Liver (tissue), 9 donors: Measurements from ENCODE around the gene NRG3. TPM values are rescaled to one million over a fixed set of nuclear protein-coding genes. Genes with fewer than 3 reads are reported as not detected.
"Not testable (repeated sequence)": the region's sequence is repeated elsewhere in the genome, so short reads cannot be mapped to it uniquely, and the experiment has no call there.

Source experiments
- DNase-seq: peaks from one replicate; pipeline ENCODE4 v3.0.0-alpha.2; 2017; ENCODE audit warnings: low spot score
- H3K27ac ChIP-seq, 2 donors: one replicate each; pipeline ENCODE4 v1.7.0; 2013; ENCODE audit warnings: inconsistent platforms in 2 of 2, low read length in 2 of 2, control low read depth in 1 of 2, low read depth in 1 of 2, mild to moderate bottlenecking in 1 of 2
- H3K27me3 ChIP-seq, 4 donors: one replicate each; pipeline versions ENCODE4 v1.6.1 to v1.7.0; 2013; ENCODE audit warnings: low read length in 3 of 4, inconsistent platforms in 1 of 4, mild to moderate bottlenecking in 1 of 4, moderate library complexity in 1 of 4; ENCODE audit not compliant: control insufficient read depth in 4 of 4, insufficient read depth in 4 of 4
- H3K36me3 ChIP-seq, 4 donors: one replicate each; pipeline versions ENCODE4 v1.6.1 to v1.7.0; 2013; ENCODE audit warnings: low read length in 3 of 4, mild to moderate bottlenecking in 3 of 4, low read depth in 1 of 4, moderate library complexity in 1 of 4; ENCODE audit not compliant: control insufficient read depth in 4 of 4, insufficient read depth in 3 of 4
- H3K4me1 ChIP-seq, 4 donors: one replicate each; pipeline versions ENCODE4 v1.6.1 to v1.7.0; 2013; ENCODE audit warnings: low read length in 3 of 4, mild to moderate bottlenecking in 3 of 4, moderate library complexity in 1 of 4; ENCODE audit not compliant: control insufficient read depth in 4 of 4, insufficient read depth in 4 of 4
- H3K4me3 ChIP-seq, 3 donors: one replicate each; pipeline versions ENCODE4 v1.6.1 to v1.7.0; 2013; ENCODE audit warnings: low read length in 3 of 3, control low read depth in 1 of 3, low read depth in 1 of 3, mild to moderate bottlenecking in 1 of 3
- H3K9ac ChIP-seq, 2 donors: one replicate each; pipeline ENCODE4 v1.7.0; 2013; ENCODE audit warnings: low read length in 2 of 2, mild to moderate bottlenecking in 2 of 2, moderate library complexity in 2 of 2, control low read depth in 1 of 2, low read depth in 1 of 2
- H3K9me3 ChIP-seq, 4 donors: one replicate each; pipeline versions ENCODE4 v1.6.1 to v1.7.0; 2013; ENCODE audit warnings: low read length in 3 of 4; ENCODE audit not compliant: control insufficient read depth in 4 of 4
- ATF3 ChIP-seq: IDR thresholded peaks from 2 replicates; pipeline ENCODE4 v1.6.1; 2016; ENCODE audit warnings: antibody characterized with exemption
- CTCF ChIP-seq: fragments of 150-350 bp; IDR thresholded peaks from 2 replicates; pipeline ENCODE4 v1.5.1; 2017; ENCODE audit warnings: improper control_type of control experiment, low read depth, low read length; ENCODE audit not compliant: missing input control
- EGR1 ChIP-seq, 2 donors: IDR thresholded peaks; 2 replicates each; pipeline ENCODE4 v1.6.1; 2016 to 2018; ENCODE audit warnings: antibody characterized with exemption in 2 of 2, low read depth in 2 of 2
- FOXA1 ChIP-seq: IDR thresholded peaks from 2 replicates; pipeline ENCODE4 v1.6.1; 2016; ENCODE audit warnings: antibody characterized with exemption
- FOXA2 ChIP-seq: IDR thresholded peaks from 2 replicates; pipeline ENCODE4 v1.6.1; 2016; ENCODE audit warnings: antibody characterized with exemption
- GABPA ChIP-seq, 2 donors: IDR thresholded peaks in 1 of 2; conservative IDR thresholded peaks in 1 of 2; 2 replicates each; pipeline ENCODE4 v1.6.1; 2016; ENCODE audit warnings: antibody characterized with exemption in 2 of 2, mild to moderate bottlenecking in 1 of 2, moderate library complexity in 1 of 2
- HNF4A ChIP-seq, 2 donors: conservative IDR thresholded peaks; 2 replicates each; pipeline ENCODE4 v1.6.1; 2016; ENCODE audit warnings: antibody characterized with exemption in 2 of 2, mild to moderate bottlenecking in 2 of 2
- HNF4G ChIP-seq: IDR thresholded peaks from 2 replicates; pipeline ENCODE4 v1.6.1; 2016; ENCODE audit warnings: antibody characterized with exemption
- JUND ChIP-seq, 2 donors: IDR thresholded peaks; 2 replicates each; pipeline ENCODE4 v1.6.1; 2016; ENCODE audit warnings: antibody characterized with exemption in 2 of 2
- MAX ChIP-seq: IDR thresholded peaks from 2 replicates; pipeline ENCODE4 v1.6.1; 2016; ENCODE audit warnings: antibody characterized with exemption
- NR2F2 ChIP-seq: IDR thresholded peaks from 2 replicates; pipeline ENCODE4 v1.6.1; 2016; ENCODE audit warnings: antibody characterized with exemption
- RAD21 ChIP-seq, 2 donors: IDR thresholded peaks; 2 replicates each; pipeline ENCODE4 v1.6.1; 2016; ENCODE audit warnings: antibody characterized with exemption in 2 of 2, mild to moderate bottlenecking in 2 of 2
- REST ChIP-seq: IDR thresholded peaks from 2 replicates; pipeline ENCODE4 v1.6.1; 2016; ENCODE audit warnings: antibody characterized with exemption, mild to moderate bottlenecking
- RXRA ChIP-seq, 2 donors: IDR thresholded peaks; 2 replicates each; pipeline ENCODE4 v1.6.1; 2017 to 2018; ENCODE audit warnings: antibody characterized with exemption in 2 of 2, mild to moderate bottlenecking in 1 of 2
- SP1 ChIP-seq: IDR thresholded peaks from 2 replicates; pipeline ENCODE4 v1.6.1; 2018; ENCODE audit warnings: antibody characterized with exemption, mild to moderate bottlenecking
- TAF1 ChIP-seq: conservative IDR thresholded peaks from 2 replicates; pipeline ENCODE4 v1.6.1; 2016; ENCODE audit warnings: antibody characterized with exemption, mild to moderate bottlenecking
- YY1 ChIP-seq: IDR thresholded peaks from 2 replicates; pipeline ENCODE4 v1.6.1; 2016; ENCODE audit warnings: antibody characterized with exemption, mild to moderate bottlenecking
- ZBTB33 ChIP-seq: IDR thresholded peaks from 2 replicates; pipeline ENCODE4 v1.6.1; 2016; ENCODE audit warnings: antibody characterized with exemption
- WGBS: extraction: QIAGEN DNeasy Blood & Tissue Kit; methylation state at CpG from one replicate; pipeline ENCODE4 v1.1.7; 2013; 5-methylcytosine and 5-hydroxymethylcytosine counted together
- polyA plus RNA-seq, 2 donors: library from polyadenylated mRNA; stranded (reverse) in 1 of 2; unstranded in 1 of 2; fragments of 200-250 nt in 1 of 2; fragments of >200 nt in 1 of 2; fragmentation: Nextera tagmentation in 1 of 2; extraction: Ambion mirVana in 1 of 2; gene quantifications; one replicate each; pipeline versions ENCODE4 v1.2.1 to v1.2.3, GENCODE V29; 2013 to 2015
- total RNA-seq, 2 donors: library from RNA; depleted of rRNA; stranded (reverse); fragments of >200 nt; gene quantifications; one replicate each; pipeline ENCODE4 v1.2.3, GENCODE V29; 2014
- donor health status: healthy.
- donor health status: healthy.
- donor health status: healthy.
- donor health status: healthy.
- donor health status: healthy.

NRG3 gene
- total and polyA plus RNA-seq, 4 donors: 0.24 to 3.7 (median 0.38) TPM

GRCh38 chr10:82041018-82041417 lies 166.0 kb downstream of the NRG3 start (continued):
- TF ChIP-seq REST (no peak), HNF4A (conservative IDR thresholded peaks at IDR 0.05) (no peak), YY1 (no peak)

GRCh38 chr10:82056391-82056790 lies 181.4 kb downstream of the NRG3 start:
- Histone ChIP-seq H3K27ac (no peak overlapping the region), H3K9me3 (no peaks in the 10 kb centered on the region), H3K4me1 (no peaks in the 10 kb centered on the region), H3K36me3 (no peaks in the 10 kb centered on the region), H3K9ac (no peak overlapping the region), H3K27me3 (no peaks in the 10 kb centered on the region), H3K4me3 (no peak overlapping the region)
- TF ChIP-seq REST: no peak
- TF ChIP-seq RXRA (IDR thresholded peaks at IDR 0.05): no peak
- no peak for TF ChIP-seq JUND (IDR thresholded peaks at IDR 0.05)
- TF ChIP-seq HNF4G: no peak
- no peak for TF ChIP-seq ZBTB33
- no peak for TF ChIP-seq FOXA1
- no peak for TF ChIP-seq ATF3
- TF ChIP-seq GABPA (IDR thresholded peaks at IDR 0.05 in 1 of 2, conservative IDR thresholded peaks at IDR 0.05 in 1 of 2): no peak
- TF ChIP-seq MAX: no peak
- no peak for TF ChIP-seq SP1
- no peak for TF ChIP-seq RAD21 (IDR thresholded peaks at IDR 0.05)
- TF ChIP-seq EGR1 (IDR thresholded peaks at IDR 0.05; ENCODE audit: low read depth in 2 of 2): no peak
- no peak for TF ChIP-seq HNF4A (conservative IDR thresholded peaks at IDR 0.05)
- no peak for TF ChIP-seq CTCF
- no peak for TF ChIP-seq FOXA2
- TF ChIP-seq NR2F2: no peak
- no peak for TF ChIP-seq TAF1
- no peak for TF ChIP-seq YY1
- no peak for DNase-seq
- 35% methylated on average over 1 of the region's 1 CpG for whole genome bisulfite sequencing

- H3K27me3 ChIP-seq, H3K4me3 ChIP-seq, H3K27ac ChIP-seq, H3K9me3 ChIP-seq, DNase-seq, H3K4me1 ChIP-seq, H3K36me3 ChIP-seq, H3K9ac ChIP-seq: not testable (repeated sequence)
- 87% methylated on average over 6 of the region's 6 CpGs for WGBS
These were observed 192.2 kb downstream of the NRG3 start for GRCh38 chr10:82067192-82067591.
